SU-DHL-6 (cell line): ENCODE measurements around the gene C1QB.

Source experiments
- H2AFZ ChIP-seq: fragments of 200-600 bp; sonication (generic); 2 replicates; pipeline ENCODE4 v1.6.1; 2014; ENCODE audit warnings: low read depth, mild to moderate bottlenecking, moderate library complexity, mixed read lengths, antibody characterized with exemption, low read length; ENCODE audit not compliant: severe bottlenecking
- H3F3A ChIP-seq: fragments of 200-600 bp; shearing (Covaris generic); 2 replicates; pipeline ENCODE4 v1.6.0; 2016; ENCODE audit warnings: antibody characterized with exemption, mild to moderate bottlenecking; ENCODE audit not compliant: insufficient read depth
- H3K27ac ChIP-seq: fragments of 200-600 bp; sonication (generic); 2 replicates; pipeline ENCODE4 v1.5.1; 2016; ENCODE audit warnings: low read depth, mild to moderate bottlenecking, low read length, moderate library complexity, mixed read lengths
- H3K27me3 ChIP-seq: fragments of 200-600 bp; sonication (generic), shearing (Covaris generic); 2 replicates; pipeline ENCODE4 v1.6.0; 2014; ENCODE audit warnings: mild to moderate bottlenecking, low read length
- H3K36me3 ChIP-seq: fragments of 200-600 bp; sonication (generic); 2 replicates; pipeline ENCODE4 v1.6.1; 2014; ENCODE audit warnings: mild to moderate bottlenecking, low read length, mixed read lengths
- H3K4me2 ChIP-seq: fragments of 300-600, 200-600 bp; shearing (Covaris generic), sonication (generic); 2 replicates; pipeline ENCODE4 v1.6.0; 2014; ENCODE audit warnings: low read length, low read depth, mild to moderate bottlenecking; ENCODE audit not compliant: poor library complexity, severe bottlenecking
- H3K4me3 ChIP-seq: fragments of 200-600 bp; sonication (generic); 2 replicates; pipeline ENCODE4 v1.5.1; 2014; ENCODE audit warnings: antibody characterized with exemption, low read length, mild to moderate bottlenecking, mixed read lengths; ENCODE audit not compliant: insufficient read depth, poor library complexity, severe bottlenecking
- H3K79me2 ChIP-seq: fragments of 200-600 bp; sonication (generic); 2 replicates; pipeline ENCODE4 v1.6.1; 2014; ENCODE audit warnings: mild to moderate bottlenecking, low read length, moderate library complexity; ENCODE audit not compliant: insufficient read depth
- H3K9ac ChIP-seq: fragments of 200-600 bp; sonication (generic); 2 replicates; pipeline ENCODE4 v1.7.0; 2014; ENCODE audit warnings: mild to moderate bottlenecking, low read length
- H3K9me2 ChIP-seq: fragments of 200-600 bp; sonication (generic); replicated peaks from 2 replicates; pipeline ENCODE4 v1.6.1; 2014; ENCODE audit warnings: low read length; ENCODE audit not compliant: insufficient read depth
- H3K9me3 ChIP-seq: fragments of 200-600 bp; sonication (generic); 2 replicates; pipeline ENCODE4 v1.6.1; 2014; ENCODE audit warnings: low read length, mixed read lengths; ENCODE audit not compliant: insufficient read depth
- H4K20me1 ChIP-seq: fragments of 200-600 bp; sonication (generic); 2 replicates; pipeline ENCODE4 v1.6.1; 2014; ENCODE audit warnings: low read depth, mild to moderate bottlenecking, antibody characterized with exemption, low read length, moderate library complexity, mixed read lengths
- EZH2phosphoT487 ChIP-seq: fragments of 200-600 bp; sonication (generic), shearing (Covaris generic); conservative IDR thresholded peaks from 2 replicates; pipeline ENCODE4 v1.6.1; 2018; ENCODE audit warnings: mild to moderate bottlenecking, antibody characterized with exemption, low read length, moderate library complexity, mixed read lengths
- TF ChIP-seq, protein P1 (sequence below): fragments of 200-600 bp; sonication (generic); IDR thresholded peaks from one replicate; pipeline ENCODE4 v1.5.1; 2017; ENCODE audit warnings: antibody characterized with exemption, mild to moderate bottlenecking, low read length, moderate library complexity; ENCODE audit not compliant: insufficient read depth, poor library complexity, severe bottlenecking

The C1QB gene

DNA sequence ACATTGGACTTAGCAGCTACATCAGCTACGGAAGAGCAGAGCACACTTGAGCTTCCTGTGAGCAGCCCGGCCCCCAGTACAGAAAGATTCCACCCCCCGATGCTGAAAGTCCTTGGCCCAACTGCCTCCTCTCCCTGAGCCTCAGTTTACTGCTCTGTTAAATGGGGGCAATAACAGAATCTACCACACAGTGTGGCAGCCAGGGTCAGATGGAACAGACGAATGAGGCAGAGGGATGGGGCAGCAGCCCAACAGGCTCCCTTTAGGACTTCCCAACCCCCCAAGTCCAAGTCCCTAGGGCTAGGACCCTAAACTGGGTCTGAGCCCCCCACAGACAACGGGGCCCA, 39.5 kb upstream of the C1QB start:
- H3K27me3 ChIP-seq, result no peaks in the 10 kb centered on the region

DNA sequence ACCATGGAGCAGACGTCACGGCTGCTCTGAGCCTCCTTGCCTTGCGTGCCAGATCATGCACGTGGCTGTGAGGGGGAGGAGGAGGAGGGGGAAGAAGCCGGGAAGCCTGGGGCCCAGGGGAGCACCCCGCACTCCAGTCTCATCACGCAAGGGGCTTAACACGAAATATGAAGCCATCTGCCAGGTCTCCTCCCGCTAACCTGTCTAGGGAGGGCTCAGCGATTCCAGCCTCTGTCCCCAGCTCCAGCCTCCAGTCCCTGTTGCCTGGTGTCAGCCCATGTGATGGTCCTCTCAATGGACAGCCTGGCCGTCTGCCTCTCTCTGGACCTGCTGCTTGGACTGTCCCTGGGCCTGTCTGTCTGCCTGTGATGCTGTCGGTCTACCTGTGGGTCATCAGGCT, 39.1 kb upstream of the C1QB start:
- TF ChIP-seq EZH2phosphoT487, result no peak
- TF ChIP-seq, protein P1, sequence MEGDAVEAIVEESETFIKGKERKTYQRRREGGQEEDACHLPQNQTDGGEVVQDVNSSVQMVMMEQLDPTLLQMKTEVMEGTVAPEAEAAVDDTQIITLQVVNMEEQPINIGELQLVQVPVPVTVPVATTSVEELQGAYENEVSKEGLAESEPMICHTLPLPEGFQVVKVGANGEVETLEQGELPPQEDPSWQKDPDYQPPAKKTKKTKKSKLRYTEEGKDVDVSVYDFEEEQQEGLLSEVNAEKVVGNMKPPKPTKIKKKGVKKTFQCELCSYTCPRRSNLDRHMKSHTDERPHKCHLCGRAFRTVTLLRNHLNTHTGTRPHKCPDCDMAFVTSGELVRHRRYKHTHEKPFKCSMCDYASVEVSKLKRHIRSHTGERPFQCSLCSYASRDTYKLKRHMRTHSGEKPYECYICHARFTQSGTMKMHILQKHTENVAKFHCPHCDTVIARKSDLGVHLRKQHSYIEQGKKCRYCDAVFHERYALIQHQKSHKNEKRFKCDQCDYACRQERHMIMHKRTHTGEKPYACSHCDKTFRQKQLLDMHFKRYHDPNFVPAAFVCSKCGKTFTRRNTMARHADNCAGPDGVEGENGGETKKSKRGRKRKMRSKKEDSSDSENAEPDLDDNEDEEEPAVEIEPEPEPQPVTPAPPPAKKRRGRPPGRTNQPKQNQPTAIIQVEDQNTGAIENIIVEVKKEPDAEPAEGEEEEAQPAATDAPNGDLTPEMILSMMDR, result no peak
- Histone ChIP-seq H4K20me1 (no peaks in the 10 kb centered on the region), H3K36me3 (no peaks in the 10 kb centered on the region), H3F3A (no peaks in the 10 kb centered on the region), H3K9me3 (no peaks in the 10 kb centered on the region), H3K9me2 (no peaks in the 10 kb centered on the region), H3K9ac (no peak overlapping the region), H3K4me2 (no peak overlapping the region), H3K27ac (no peak overlapping the region), H2AFZ (no peak overlapping the region), H3K79me2 (no peaks in the 10 kb centered on the region), H3K27me3 (no peaks in the 10 kb centered on the region), H3K4me3 (no peak overlapping the region)

More for the DNA sequence above, 39.5 kb upstream of the C1QB start:
- Histone ChIP-seq H3K79me2 (no peaks in the 10 kb centered on the region), H3F3A (no peaks in the 10 kb centered on the region), H3K9me2 (no peaks in the 10 kb centered on the region), H3K9ac (no peak overlapping the region), H3K36me3 (no peaks in the 10 kb centered on the region), H4K20me1 (no peaks in the 10 kb centered on the region), H3K4me3 (no peak overlapping the region), H3K4me2 (no peak overlapping the region), H3K27ac (no peak overlapping the region), H3K9me3 (no peaks in the 10 kb centered on the region), H2AFZ (no peak overlapping the region)
- TF ChIP-seq, protein P1, result no peak
- TF ChIP-seq EZH2phosphoT487, result no peak

DNA sequence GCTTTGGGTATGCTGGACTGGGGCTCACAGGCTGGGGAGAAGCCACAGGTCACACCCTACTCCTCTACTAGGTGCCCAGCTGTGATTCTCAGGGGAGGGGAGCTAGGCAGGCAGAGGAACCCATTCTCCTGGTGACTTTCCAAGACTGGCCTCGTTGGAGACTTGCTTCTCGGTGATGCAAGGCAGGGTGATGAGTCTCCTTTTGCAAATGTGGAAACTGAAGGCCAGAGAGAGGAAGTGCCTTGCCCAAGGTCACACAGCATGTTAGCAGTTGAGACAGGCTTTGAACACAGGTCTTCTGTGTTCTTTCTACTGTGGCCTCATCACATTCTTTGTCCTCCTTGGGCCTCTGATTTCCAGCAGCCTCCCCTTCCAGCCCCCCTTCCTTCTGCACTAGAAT, 37.1 kb upstream of the C1QB start:
- H3K9ac ChIP-seq, result no peak overlapping the region
- no peaks in the 10 kb centered on the region for H4K20me1 ChIP-seq
- H3K27me3 ChIP-seq, result no peaks in the 10 kb centered on the region
- no peak overlapping the region for H2AFZ ChIP-seq
- H3K9me3 ChIP-seq, result no peaks in the 10 kb centered on the region
- H3K27ac ChIP-seq, result no peak overlapping the region
- no peaks in the 10 kb centered on the region for H3K36me3 ChIP-seq
- no peaks in the 10 kb centered on the region for H3K79me2 ChIP-seq
- H3K4me2 ChIP-seq, result no peak overlapping the region
- no peak for TF ChIP-seq EZH2phosphoT487
- TF ChIP-seq, protein P1, result no peak
- no peak overlapping the region for H3K4me3 ChIP-seq
- no peaks in the 10 kb centered on the region for H3F3A ChIP-seq
- no peaks in the 10 kb centered on the region for H3K9me2 ChIP-seq

DNA sequence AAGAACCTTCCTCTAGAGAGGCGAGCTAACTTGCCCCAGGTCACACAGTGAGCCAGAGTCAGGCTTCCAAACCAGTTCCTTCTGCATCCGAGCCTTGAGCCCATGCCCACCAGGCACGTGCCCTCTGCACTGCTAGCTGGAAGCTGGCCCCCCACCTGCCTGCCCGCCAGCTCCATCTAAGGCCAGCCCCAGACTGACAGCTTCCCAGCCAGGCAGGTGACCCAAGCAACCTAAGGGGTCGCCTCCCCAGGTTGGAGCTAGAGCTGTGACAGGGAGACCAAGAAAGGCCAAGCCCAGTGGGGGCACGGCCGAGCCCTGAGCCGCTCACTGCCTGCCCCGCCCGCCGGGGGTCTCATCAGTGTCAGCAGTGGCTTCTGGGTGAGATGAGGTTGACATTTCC, 36.5 kb upstream of the C1QB start:
- Histone ChIP-seq H3K4me3 (no peak overlapping the region), H4K20me1 (no peaks in the 10 kb centered on the region), H3K27ac (no peak overlapping the region), H3K36me3 (no peaks in the 10 kb centered on the region), H3K9me2 (no peaks in the 10 kb centered on the region), H3K4me2 (no peak overlapping the region), H2AFZ (no peak overlapping the region), H3K27me3 (no peaks in the 10 kb centered on the region), H3K79me2 (no peaks in the 10 kb centered on the region), H3K9me3 (no peaks in the 10 kb centered on the region), H3K9ac (no peak overlapping the region), H3F3A (no peaks in the 10 kb centered on the region)
- TF ChIP-seq, protein P1, result no peak
- TF ChIP-seq EZH2phosphoT487, result no peak
